IPS-18c (cell line): ENCODE data around the gene TANGO2.
"Not testable (repeated sequence)": the region's sequence is repeated elsewhere in the genome, so short reads cannot be mapped to it uniquely, and the experiment has no call there.

Experiments used
- H3K4me3 ChIP-seq: 2 replicates; pipeline ENCODE4 v1.7.0; 2013; ENCODE audit warnings: low read depth, mild to moderate bottlenecking, low read length, moderate library complexity; ENCODE audit not compliant: insufficient read depth
- H3K9me3 ChIP-seq: one replicate; pipeline ENCODE4 v1.6.1; 2013; ENCODE audit warnings: mild to moderate bottlenecking, low read length, moderate library complexity; ENCODE audit not compliant: control insufficient read depth, insufficient read depth

TANGO2 gene

DNA sequence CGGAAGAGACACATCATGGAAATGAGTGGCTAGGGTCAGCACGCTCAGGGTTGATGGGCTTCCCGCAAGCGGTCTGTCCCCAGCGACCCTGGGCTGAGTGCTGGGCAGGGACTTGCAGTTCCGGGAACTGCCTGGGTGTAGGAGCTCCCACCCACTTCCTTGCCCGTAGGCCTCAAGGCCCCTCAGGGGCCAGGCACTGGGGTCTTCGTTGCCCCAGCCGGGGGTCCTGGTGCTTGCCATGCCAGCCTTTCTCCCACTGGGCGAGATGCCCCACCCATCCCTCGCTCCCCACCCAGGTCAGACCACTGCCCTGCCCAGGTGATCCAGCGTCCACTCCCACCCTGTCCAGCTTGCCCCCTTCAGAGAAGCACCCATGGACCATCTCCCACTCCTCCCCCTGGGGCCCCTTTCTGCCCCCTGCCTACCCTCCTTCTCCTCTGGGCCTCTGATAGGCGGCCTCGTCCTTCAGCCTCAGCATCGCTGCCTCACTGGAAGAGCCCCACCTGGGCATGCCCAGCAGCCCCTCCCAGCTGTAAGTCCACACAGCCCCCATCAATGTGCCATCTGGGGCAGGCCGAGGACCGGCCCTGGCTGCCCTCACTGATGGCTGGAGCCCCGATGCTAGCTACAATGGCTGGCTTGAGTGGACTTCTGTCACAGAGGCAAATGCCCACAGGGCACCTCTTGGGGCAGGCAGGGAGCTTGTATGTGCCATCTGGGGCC is 41.3 kb downstream of the TANGO2 start:
- Histone ChIP-seq H3K9me3 (no peaks in the 10 kb centered on the region), H3K4me3 (no peak overlapping the region)

DNA sequence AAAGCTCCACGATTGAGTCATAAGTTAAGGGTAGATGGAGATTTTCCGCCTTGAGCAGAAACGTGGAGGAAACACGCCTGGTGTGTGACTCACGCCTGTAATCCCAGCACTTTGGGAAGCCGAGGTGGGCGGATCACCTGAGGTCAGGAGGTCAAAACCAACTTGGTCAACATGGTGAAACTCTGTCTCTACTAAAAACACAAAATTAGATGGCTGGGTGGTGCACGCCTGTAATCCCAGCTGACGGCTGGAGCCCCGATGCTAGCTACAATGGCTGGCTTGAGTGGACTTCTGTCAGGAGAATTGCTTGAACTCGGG is 41.8 kb downstream of the TANGO2 start:
- no peaks in the 10 kb centered on the region for H3K9me3 ChIP-seq

DNA sequence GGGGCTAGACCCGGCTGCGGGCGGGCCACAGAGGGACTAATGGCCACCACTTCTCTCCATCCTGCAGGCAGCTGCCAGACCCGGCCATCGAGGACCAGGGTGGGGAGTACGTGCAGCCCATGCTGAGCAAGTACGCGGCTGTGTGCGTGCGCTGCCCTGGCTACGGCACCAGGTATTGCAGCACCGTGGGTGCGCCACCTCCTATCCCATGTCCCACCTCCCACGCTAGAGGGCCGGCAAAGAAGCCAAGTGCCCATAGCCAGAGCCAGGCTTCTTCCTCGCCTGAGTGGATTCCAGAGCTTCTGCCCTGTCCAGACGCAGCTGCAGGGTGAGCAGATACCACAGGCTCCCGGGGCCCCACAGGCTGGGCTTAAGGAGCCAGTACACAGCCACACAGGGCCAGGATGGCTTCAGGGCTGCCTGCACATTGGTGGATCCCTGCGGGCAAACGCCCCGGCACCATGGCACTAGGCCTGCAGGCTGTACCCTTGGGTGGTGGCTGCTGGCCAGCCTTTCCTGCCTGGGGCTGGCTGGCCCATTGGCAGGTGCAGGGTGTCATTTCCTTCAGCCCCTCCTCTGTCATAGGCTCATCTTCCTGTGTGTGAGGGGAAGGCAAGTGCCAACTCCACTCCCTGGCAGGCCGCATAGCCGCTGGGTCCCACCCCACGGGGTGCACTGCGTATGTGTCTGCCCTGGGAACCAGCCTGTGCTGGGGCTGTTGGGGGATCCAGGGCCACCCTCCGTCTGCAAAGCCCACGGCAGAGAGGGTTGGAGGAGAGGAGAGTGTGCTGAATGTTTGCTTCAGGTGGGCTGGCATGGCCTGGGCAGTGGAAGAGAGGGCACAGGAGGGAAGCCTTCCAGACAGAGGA is 42.6 kb downstream of the TANGO2 start:
- H3K4me3 ChIP-seq: no peak overlapping the region
- no peaks in the 10 kb centered on the region for H3K9me3 ChIP-seq

More for the DNA sequence above, 41.8 kb downstream of the TANGO2 start:
- no peak overlapping the region for H3K4me3 ChIP-seq

- no peaks in the 10 kb centered on the region for H3K9me3 ChIP-seq
- H3K4me3 ChIP-seq: no peak overlapping the region
Measured at GRCh38 chr22:20064140-20064480, 43.2 kb downstream of the TANGO2 start.

- no peak overlapping the region for H3K4me3 ChIP-seq
- H3K9me3 ChIP-seq: no peaks in the 10 kb centered on the region
Measured at GRCh38 chr22:20064545-20065262, 43.8 kb downstream of the TANGO2 start.

- Histone ChIP-seq H3K9me3 (no peaks in the 10 kb centered on the region), H3K4me3 (no peak overlapping the region)
Measured at GRCh38 chr22:20065896-20066616, 45.1 kb downstream of the TANGO2 start.

- Histone ChIP-seq H3K4me3 (no peak overlapping the region), H3K9me3 (no peaks in the 10 kb centered on the region)
Measured at GRCh38 chr22:20066617-20067383, 45.9 kb downstream of the TANGO2 start.

GRCh38 chr22:20067384-20067682 is 46.4 kb downstream of the TANGO2 start:
- not testable (repeated sequence) for H3K9me3 ChIP-seq, H3K4me3 ChIP-seq

GRCh38 chr22:20068640-20069039 is 47.7 kb downstream of the TANGO2 start:
- no peak overlapping the region for H3K4me3 ChIP-seq
- no peaks in the 10 kb centered on the region for H3K9me3 ChIP-seq

GRCh38 chr22:20069331-20070042 is 48.6 kb downstream of the TANGO2 start:
- no peaks in the 10 kb centered on the region for H3K9me3 ChIP-seq

DNA sequence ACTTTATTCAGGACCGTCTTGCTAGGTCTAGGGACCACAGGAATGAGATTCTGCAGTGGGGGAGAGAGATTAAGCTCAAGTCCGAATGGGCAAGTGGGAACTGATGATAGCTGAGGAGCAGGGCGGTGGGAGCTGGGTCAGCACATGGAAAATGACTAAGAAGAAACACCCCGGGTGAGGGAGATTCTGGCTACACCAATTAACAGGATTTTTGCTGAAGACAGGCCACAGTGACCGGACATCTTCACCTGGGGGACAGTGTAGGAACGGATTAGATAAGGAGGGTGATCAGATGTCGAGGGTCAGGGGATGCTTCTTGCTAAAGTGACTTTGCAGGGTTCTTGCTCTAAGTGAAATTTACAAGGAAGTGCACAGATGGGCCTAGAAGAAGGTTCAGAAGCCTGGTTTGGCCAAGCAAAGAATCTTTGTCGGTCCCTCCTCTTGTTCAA is 50.6 kb downstream of the TANGO2 start:
- Histone ChIP-seq H3K9me3 (no peaks in the 10 kb centered on the region), H3K4me3 (no peak overlapping the region)

More at GRCh38 chr22:20069331-20070042, 48.6 kb downstream of the TANGO2 start:
- no peak overlapping the region for H3K4me3 ChIP-seq

GRCh38 chr22:20076627-20077172 is 55.8 kb downstream of the TANGO2 start:
- Histone ChIP-seq H3K9me3 (no peaks in the 10 kb centered on the region), H3K4me3 (no peak overlapping the region)

DNA sequence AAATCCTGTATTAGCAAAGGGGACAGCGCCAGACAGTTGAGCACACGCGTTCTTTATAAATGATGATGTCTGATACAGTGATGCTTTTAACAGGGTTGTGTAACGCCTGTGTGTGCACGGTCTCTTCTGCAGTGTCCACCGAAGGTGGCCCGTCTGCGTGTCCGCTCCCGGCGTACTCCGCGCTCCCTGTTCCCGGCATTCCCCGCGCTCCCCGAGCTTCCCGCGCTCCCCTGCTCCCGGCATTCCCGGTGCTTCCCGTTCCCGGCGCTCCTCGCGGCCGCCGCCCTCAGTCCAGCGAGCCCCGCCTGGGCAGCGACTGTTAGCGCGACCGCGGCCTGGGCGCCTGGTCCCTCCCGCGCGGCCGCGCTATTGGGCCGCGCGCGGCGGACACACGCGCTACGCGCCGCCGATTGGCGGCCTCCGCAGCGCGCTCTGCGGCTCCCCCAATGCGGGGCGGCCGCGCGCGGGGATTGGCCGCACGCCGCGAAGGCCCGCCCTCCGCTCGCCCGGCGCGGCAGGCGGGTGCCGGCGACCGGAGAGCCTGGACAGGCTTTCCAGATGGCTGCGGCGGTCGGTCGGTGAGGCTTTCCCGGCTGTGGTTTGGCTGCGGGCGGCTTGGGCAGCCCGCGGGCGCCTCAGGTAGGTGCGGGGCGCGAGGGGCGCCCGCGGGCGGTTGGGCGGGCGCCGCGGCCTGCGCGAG is 59.0 kb downstream of the TANGO2 start, which contains the start of gene DGCR8:
DGCR8 (plus strand) TSS at position 497 of the 700 bp plus-strand sequence. CDS start 5,723 bp downstream, outside the sequence.
- Histone ChIP-seq H3K9me3 (no peaks in the 10 kb centered on the region), H3K4me3 (peak within 1 kb of the TSS; percentile 90)

GRCh38 chr22:20080445-20080775 is 59.5 kb downstream of the TANGO2 start:
- H3K9me3 ChIP-seq: no peaks in the 10 kb centered on the region
- peak overlapping the region; percentile 90 for H3K4me3 ChIP-seq

DNA sequence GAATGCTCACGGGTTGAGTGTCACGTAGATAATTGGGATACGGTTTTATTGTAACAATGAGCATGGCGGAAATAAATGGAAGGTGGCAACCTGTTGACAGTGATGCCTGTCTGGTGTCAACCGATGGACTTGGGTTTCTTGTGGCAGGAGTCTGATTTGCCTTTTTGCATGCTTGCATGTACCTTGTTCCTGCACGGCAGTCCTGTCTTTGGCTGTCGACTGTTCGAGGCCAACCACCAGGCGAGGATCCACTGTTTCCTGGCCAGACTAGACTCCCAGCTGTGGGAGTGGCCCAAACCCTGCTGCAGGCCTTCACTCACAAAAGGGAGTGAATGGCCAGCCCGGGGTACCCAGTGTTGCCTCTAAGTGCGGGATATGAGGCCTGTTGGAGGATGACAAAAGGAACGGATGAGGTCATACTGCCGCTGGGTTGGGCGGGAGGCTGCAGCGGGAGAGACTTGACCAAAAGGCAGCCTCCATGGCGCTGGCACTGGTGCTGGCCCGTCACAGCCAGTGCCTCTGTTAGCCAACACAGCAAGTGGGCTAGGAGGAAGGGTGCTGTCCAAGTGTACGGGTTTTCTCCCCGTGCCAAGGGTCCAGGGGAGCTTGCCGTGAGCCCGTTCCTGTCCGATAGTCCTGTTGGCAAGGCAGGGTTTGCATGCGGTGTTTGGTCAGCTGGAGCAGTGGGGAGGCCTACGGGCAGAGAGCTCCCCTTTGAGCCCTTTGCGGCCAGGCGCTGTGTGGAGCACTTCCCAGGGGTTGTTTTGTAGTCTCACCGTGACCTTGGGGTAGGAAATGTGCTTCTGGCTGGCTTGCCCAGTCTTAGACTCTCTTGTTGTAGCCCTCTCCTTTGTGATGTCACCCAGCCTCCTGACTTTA is 60.1 kb downstream of the TANGO2 start:
- peak overlapping the region; percentile 90 for H3K4me3 ChIP-seq
- no peaks in the 10 kb centered on the region for H3K9me3 ChIP-seq
